ENCODE measurements around the gene CROCC2.

CROCC2 gene
- long read RNA-seq = 0 reads

- Histone ChIP-seq H3K4me3 (replicated peaks; ENCODE audit: insufficient read depth, low read length) (no peak within 1 kb of the TSS), H3K27ac (replicated peaks) (no peak within 1 kb of the TSS), H3K27me3 (ENCODE audit: insufficient read depth, poor library complexity, severe bottlenecking) (peaks cover 5% of the 10 kb centered on the region)
- TF ChIP-seq GABPA (IDR thresholded peaks at IDR 0.05; ENCODE audit: low read depth) (no peak), CTCF (IDR thresholded peaks at IDR 0.05; ENCODE audit: insufficient read depth, low read length) (no peak), SPI1 (IDR thresholded peaks at IDR 0.05; ENCODE audit: borderline replicate concordance, low read depth) (no peak), REST (IDR thresholded peaks at IDR 0.05; ENCODE audit: insufficient replicate concordance, low read depth) (no peak), POLR2AphosphoS5 (IDR thresholded peaks at IDR 0.05; ENCODE audit: low read depth) (no peak)
- no peak for DNase-seq (ENCODE audit: low read depth in 1 of 2, low spot score in 1 of 2)
Measured at GRCh38 chr2:240906141-240906910, at the start of gene CROCC2. Gene CROCC2 (plus strand): TSS chr2:240906336. CDS start chr2:240906514, 178 bp downstream.

GRCh38 chr2:240857039-240858008, 48.8 kb upstream of the CROCC2 start:
- TF ChIP-seq CTCF (IDR thresholded peaks at IDR 0.05; ENCODE audit: insufficient read depth, low read length) (no peak), GABPA (IDR thresholded peaks at IDR 0.05; ENCODE audit: low read depth) (no peak), POLR2AphosphoS5 (IDR thresholded peaks at IDR 0.05; ENCODE audit: low read depth) (no peak), SPI1 (IDR thresholded peaks at IDR 0.05; ENCODE audit: borderline replicate concordance, low read depth) (no peak), REST (IDR thresholded peaks at IDR 0.05; ENCODE audit: insufficient replicate concordance, low read depth) (no peak)
- Histone ChIP-seq H3K4me3 (replicated peaks; ENCODE audit: insufficient read depth, low read length) (no peak overlapping the region), H3K27me3 (ENCODE audit: insufficient read depth, poor library complexity, severe bottlenecking) (no peaks in the 10 kb centered on the region), H3K27ac (replicated peaks) (no peak overlapping the region)
- DNase-seq (ENCODE audit: low read depth in 1 of 2, low spot score in 1 of 2) = no peak

- no peak overlapping the region for H3K4me3 ChIP-seq (replicated peaks; ENCODE audit: insufficient read depth, low read length)
- no peak overlapping the region for H3K27ac ChIP-seq (replicated peaks)
- TF ChIP-seq REST (IDR thresholded peaks at IDR 0.05; ENCODE audit: insufficient replicate concordance, low read depth) (no peak), CTCF (IDR thresholded peaks at IDR 0.05; ENCODE audit: insufficient read depth, low read length) (no peak), SPI1 (IDR thresholded peaks at IDR 0.05; ENCODE audit: borderline replicate concordance, low read depth) (no peak)
- H3K27me3 ChIP-seq (ENCODE audit: insufficient read depth, poor library complexity, severe bottlenecking) = no peaks in the 10 kb centered on the region
- no peak for DNase-seq (ENCODE audit: low read depth in 1 of 2, low spot score in 1 of 2)
Measured at GRCh38 chr2:240858321-240858720, 47.8 kb upstream of the CROCC2 start.

Data from HL-60 (cell line).